MM.1S (cell line): Measurements from ENCODE around the gene IPO5.

Experiments used
- DNase-seq: peaks from one replicate; pipeline ENCODE4 v3.0.0-alpha.2; 2015
- H2AFZ ChIP-seq: fragments of 300-600 bp; sonication (generic); 2 replicates; pipeline ENCODE4 v1.6.0; 2016; ENCODE audit warnings: antibody characterized with exemption, low read length
- H3F3A ChIP-seq: fragments of 300-600 bp; sonication (generic); 2 replicates; pipeline ENCODE4 v1.6.1; 2016; ENCODE audit warnings: mild to moderate bottlenecking, antibody characterized with exemption, low read length, moderate library complexity, mixed read lengths; ENCODE audit not compliant: insufficient read depth
- H3K27ac ChIP-seq: fragments of 300-600 bp; sonication (generic); 2 replicates; pipeline ENCODE4 v1.5.1; 2016; ENCODE audit warnings: mild to moderate bottlenecking, low read length
- H3K27me3 ChIP-seq: fragments of 300-600 bp; sonication (generic); replicated peaks from 2 replicates; pipeline ENCODE4 v1.6.0; 2016; ENCODE audit warnings: low read length; ENCODE audit not compliant: insufficient read depth
- H3K36me3 ChIP-seq: fragments of 300-600 bp; sonication (generic); replicated peaks from 2 replicates; pipeline ENCODE4 v1.6.1; 2016; ENCODE audit warnings: mild to moderate bottlenecking, low read length, mixed read lengths; ENCODE audit not compliant: insufficient read depth
- H3K4me1 ChIP-seq: fragments of 300-600 bp; sonication (generic); 2 replicates; pipeline ENCODE4 v1.6.1; 2016; ENCODE audit warnings: low read length, mixed read lengths
- H3K4me2 ChIP-seq: fragments of 300-600 bp; sonication (generic); 2 replicates; pipeline ENCODE4 v1.6.0; 2016; ENCODE audit warnings: low read depth, low read length
- H3K4me3 ChIP-seq: fragments of 300-600 bp; sonication (generic); 2 replicates; pipeline ENCODE4 v1.5.1; 2016; ENCODE audit warnings: low read length, mixed read lengths
- H3K79me2 ChIP-seq: fragments of 300-600 bp; sonication (generic); 2 replicates; pipeline ENCODE4 v1.6.1; 2016; ENCODE audit warnings: mixed run types, low read length, mixed read lengths
- H3K9ac ChIP-seq: fragments of 300-600 bp; sonication (generic); 2 replicates; pipeline ENCODE4 v1.6.1; 2016; ENCODE audit warnings: low read length, mixed read lengths
- H3K9me2 ChIP-seq: fragments of 300-600 bp; sonication (generic); replicated peaks from 2 replicates; pipeline ENCODE4 v1.6.1; 2016; ENCODE audit warnings: mild to moderate bottlenecking, low read length, mixed read lengths; ENCODE audit not compliant: insufficient read depth
- H3K9me3 ChIP-seq: fragments of 300-600 bp; sonication (generic); replicated peaks from 2 replicates; pipeline ENCODE4 v1.6.1; 2016; ENCODE audit warnings: mild to moderate bottlenecking, low read length, mixed read lengths; ENCODE audit not compliant: insufficient read depth
- H4K20me1 ChIP-seq: fragments of 300-600 bp; sonication (generic); 2 replicates; pipeline ENCODE4 v1.6.1; 2016; ENCODE audit warnings: mild to moderate bottlenecking, low read length, moderate library complexity, mixed read lengths; ENCODE audit not compliant: insufficient read depth
- EZH2 ChIP-seq: fragments of 300-600 bp; sonication (generic); optimal IDR thresholded peaks from 2 replicates; pipeline ENCODE3; 2017; ENCODE audit warnings: low read depth, mild to moderate bottlenecking, antibody characterized with exemption, low read length, mixed read lengths
- EZH2phosphoT487 ChIP-seq: fragments of 300-600 bp; sonication (generic); IDR thresholded peaks from 2 replicates; pipeline ENCODE4 v1.6.1; 2018; ENCODE audit warnings: antibody characterized with exemption, low read length
- TF ChIP-seq, protein P1 (sequence below): fragments of 300-600 bp; sonication (generic); IDR thresholded peaks from 2 replicates; pipeline ENCODE4 v1.5.1; 2016; ENCODE audit warnings: antibody characterized with exemption, low read length, mixed read lengths

The IPO5 gene

DNA sequence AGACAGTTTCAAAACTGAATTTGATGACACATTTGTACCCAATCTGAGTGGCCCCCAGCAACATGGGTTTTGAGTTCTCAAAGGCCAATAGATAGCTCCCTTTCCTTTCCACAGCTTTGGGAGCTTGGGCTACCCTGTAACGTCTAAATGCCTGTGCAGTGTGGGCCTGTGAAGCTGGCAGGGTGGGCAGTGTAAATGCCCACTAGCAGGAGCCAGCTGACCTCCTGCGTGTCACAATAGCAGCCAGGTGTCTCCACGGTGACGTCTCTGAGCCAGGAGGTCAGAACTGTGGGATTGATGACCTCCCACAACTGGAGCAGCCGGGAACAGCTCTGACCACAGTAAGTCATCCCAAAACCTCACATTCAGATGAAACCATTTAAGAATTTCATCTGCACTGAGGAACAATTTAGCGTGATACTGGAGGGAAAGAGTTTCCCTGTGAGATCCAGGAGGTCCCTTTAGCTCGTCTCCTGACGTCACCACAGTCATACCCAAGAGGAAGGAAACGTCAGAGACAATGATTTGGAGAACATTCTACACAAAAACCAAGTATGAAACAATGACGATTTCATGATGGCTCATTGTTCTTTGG lies at the start of gene IPO5:
Gene IPO5 (plus strand): TSS at position 300 of the 595 bp plus-strand sequence. CDS start 23,022 bp downstream, outside the sequence.
- TF ChIP-seq EZH2phosphoT487: no peak
- TF ChIP-seq EZH2: no peak
- TF ChIP-seq, protein P1, sequence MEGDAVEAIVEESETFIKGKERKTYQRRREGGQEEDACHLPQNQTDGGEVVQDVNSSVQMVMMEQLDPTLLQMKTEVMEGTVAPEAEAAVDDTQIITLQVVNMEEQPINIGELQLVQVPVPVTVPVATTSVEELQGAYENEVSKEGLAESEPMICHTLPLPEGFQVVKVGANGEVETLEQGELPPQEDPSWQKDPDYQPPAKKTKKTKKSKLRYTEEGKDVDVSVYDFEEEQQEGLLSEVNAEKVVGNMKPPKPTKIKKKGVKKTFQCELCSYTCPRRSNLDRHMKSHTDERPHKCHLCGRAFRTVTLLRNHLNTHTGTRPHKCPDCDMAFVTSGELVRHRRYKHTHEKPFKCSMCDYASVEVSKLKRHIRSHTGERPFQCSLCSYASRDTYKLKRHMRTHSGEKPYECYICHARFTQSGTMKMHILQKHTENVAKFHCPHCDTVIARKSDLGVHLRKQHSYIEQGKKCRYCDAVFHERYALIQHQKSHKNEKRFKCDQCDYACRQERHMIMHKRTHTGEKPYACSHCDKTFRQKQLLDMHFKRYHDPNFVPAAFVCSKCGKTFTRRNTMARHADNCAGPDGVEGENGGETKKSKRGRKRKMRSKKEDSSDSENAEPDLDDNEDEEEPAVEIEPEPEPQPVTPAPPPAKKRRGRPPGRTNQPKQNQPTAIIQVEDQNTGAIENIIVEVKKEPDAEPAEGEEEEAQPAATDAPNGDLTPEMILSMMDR: no peak
- Histone ChIP-seq H3K36me3 (no peaks in the 10 kb centered on the region), H3K4me2 (no peak within 1 kb of the TSS), H3K9me2 (no peaks in the 10 kb centered on the region), H3K27ac (no peak within 1 kb of the TSS), H3F3A (no peaks in the 10 kb centered on the region), H2AFZ (no peak within 1 kb of the TSS), H3K4me3 (no peak within 1 kb of the TSS), H3K27me3 (no peaks in the 10 kb centered on the region), H3K9me3 (no peaks in the 10 kb centered on the region), H3K9ac (no peak within 1 kb of the TSS), H3K4me1 (no peaks in the 10 kb centered on the region), H3K79me2 (no peaks in the 10 kb centered on the region), H4K20me1 (no peaks in the 10 kb centered on the region)
- no peak for DNase-seq

DNA sequence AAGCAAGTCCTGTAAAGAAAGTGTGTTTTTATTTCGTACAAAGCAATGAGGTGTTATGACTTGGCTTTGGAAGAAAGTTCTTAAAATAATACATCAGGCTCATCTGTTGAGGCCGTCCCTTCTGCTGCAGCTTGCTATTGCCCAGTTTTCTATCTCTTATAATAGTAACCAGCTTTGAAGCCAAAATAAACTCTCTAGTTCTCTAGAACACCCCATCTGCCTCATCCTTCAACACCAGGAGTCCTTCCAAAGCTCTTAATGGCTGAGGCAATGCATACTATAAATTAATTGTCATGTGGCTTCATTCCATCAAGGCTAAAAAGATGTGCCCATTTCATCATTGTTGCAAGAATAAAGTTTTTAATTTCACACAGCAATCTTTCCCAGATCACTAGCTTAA lies 49.4 kb upstream of the IPO5 start:
- H3K79me2 ChIP-seq: no peaks in the 10 kb centered on the region
- H3K9ac ChIP-seq: no peak overlapping the region
- no peak overlapping the region for H3K4me2 ChIP-seq
- H3K4me1 ChIP-seq: no peaks in the 10 kb centered on the region
- no peak overlapping the region for H3K4me3 ChIP-seq
- no peaks in the 10 kb centered on the region for H3K36me3 ChIP-seq
- no peaks in the 10 kb centered on the region for H3F3A ChIP-seq
- H4K20me1 ChIP-seq: no peaks in the 10 kb centered on the region
- no peaks in the 10 kb centered on the region for H3K9me2 ChIP-seq
- no peak overlapping the region for H3K27ac ChIP-seq
- no peak for DNase-seq
- H3K9me3 ChIP-seq: no peaks in the 10 kb centered on the region
- TF ChIP-seq EZH2phosphoT487 (no peak), EZH2 (no peak)
- TF ChIP-seq, protein P1: no peak
- H3K27me3 ChIP-seq: no peaks in the 10 kb centered on the region
- no peak overlapping the region for H2AFZ ChIP-seq

DNA sequence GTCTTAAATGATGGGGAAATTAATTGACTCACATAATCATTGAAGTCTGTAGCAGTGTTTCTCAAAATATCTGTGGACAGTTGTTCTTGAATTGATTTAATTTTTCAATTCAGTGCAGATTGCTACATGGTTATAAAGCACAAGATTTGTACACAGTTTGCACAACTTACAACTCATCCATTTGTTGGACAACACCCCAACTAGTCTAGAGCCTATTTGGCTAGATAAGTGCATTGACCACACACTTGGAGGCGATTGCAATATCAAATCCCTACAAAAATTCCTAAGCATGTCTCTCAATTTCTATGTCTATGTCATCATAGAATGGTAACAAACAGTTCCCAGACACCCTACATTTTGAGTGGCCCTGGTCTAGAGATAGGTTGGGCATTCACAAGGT lies 48.0 kb upstream of the IPO5 start:
- DNase-seq: no peak
- TF ChIP-seq, protein P1: no peak
- TF ChIP-seq EZH2phosphoT487 (no peak), EZH2 (no peak)
- no peaks in the 10 kb centered on the region for H3F3A ChIP-seq

More for the DNA sequence above, 48.0 kb upstream of the IPO5 start:
- no peaks in the 10 kb centered on the region for H4K20me1 ChIP-seq
- no peaks in the 10 kb centered on the region for H3K27me3 ChIP-seq
- H3K4me2 ChIP-seq: no peak overlapping the region
- H3K9ac ChIP-seq: no peak overlapping the region
- H3K4me3 ChIP-seq: no peak overlapping the region
- H3K36me3 ChIP-seq: no peaks in the 10 kb centered on the region
- no peaks in the 10 kb centered on the region for H3K79me2 ChIP-seq
- H3K9me2 ChIP-seq: no peaks in the 10 kb centered on the region
- H2AFZ ChIP-seq: no peak overlapping the region
- H3K27ac ChIP-seq: no peak overlapping the region
- H3K9me3 ChIP-seq: no peaks in the 10 kb centered on the region
- H3K4me1 ChIP-seq: no peaks in the 10 kb centered on the region
